GM18526 (cell line): ENCODE measurements around the gene TMEM171.

ENCODE experiments used
- POLR2A ChIP-seq: IDR thresholded peaks from 3 replicates; pipeline ENCODE4 v1.6.1; 2011; ENCODE audit not compliant: insufficient read length; ENCODE audit errors: extremely low read depth

The TMEM171 gene

GRCh38 chr5:73135021-73135420 lies 14.6 kb downstream of the TMEM171 start:
- no peak for TF ChIP-seq POLR2A

GRCh38 chr5:73135429-73136054 lies 15.2 kb downstream of the TMEM171 start:
- TF ChIP-seq POLR2A: no peak

GRCh38 chr5:73136055-73136562 lies 15.7 kb downstream of the TMEM171 start:
- no peak for TF ChIP-seq POLR2A

GRCh38 chr5:73137563-73138530 lies 17.5 kb downstream of the TMEM171 start:
- no peak for TF ChIP-seq POLR2A

GRCh38 chr5:73139485-73139884 lies 19.1 kb downstream of the TMEM171 start:
- TF ChIP-seq POLR2A: no peak

- TF ChIP-seq POLR2A: no peak
Observed at GRCh38 chr5:73140801-73141200, 20.4 kb downstream of the TMEM171 start.

- TF ChIP-seq POLR2A: no peak
Observed at GRCh38 chr5:73142035-73142434, 21.7 kb downstream of the TMEM171 start.

- no peak for TF ChIP-seq POLR2A
Observed at GRCh38 chr5:73143716-73144115, 23.3 kb downstream of the TMEM171 start.

GRCh38 chr5:73149540-73149939 lies 29.2 kb downstream of the TMEM171 start:
- no peak for TF ChIP-seq POLR2A

GRCh38 chr5:73150876-73151275 lies 30.5 kb downstream of the TMEM171 start:
- TF ChIP-seq POLR2A: no peak

GRCh38 chr5:73151766-73152410 lies 31.5 kb downstream of the TMEM171 start:
- no peak for TF ChIP-seq POLR2A

- TF ChIP-seq POLR2A: no peak
Observed at GRCh38 chr5:73152411-73153388, 32.3 kb downstream of the TMEM171 start.

- no peak for TF ChIP-seq POLR2A
Observed at GRCh38 chr5:73153513-73153912, 33.1 kb downstream of the TMEM171 start.

GRCh38 chr5:73154208-73155006 lies 34.0 kb downstream of the TMEM171 start:
- no peak for TF ChIP-seq POLR2A
